NCI-H1436 treated with DMSO at 0.1 percent for 48 hours (cell line): ENCODE results near the gene KHDC4.
"Not testable (repeated sequence)": the region's sequence is repeated elsewhere in the genome, so short reads cannot be mapped to it uniquely, and the experiment has no call there.

Source experiments
- DNase-seq: peaks from one replicate; lab custom pipeline; 2025; lab: John Stamatoyannopoulos, UW

KHDC4 gene

GRCh38 chr1:155940993-155941844 lies 7.0 kb upstream of the KHDC4 start, which contains the start of gene RXFP4:
RXFP4 (plus strand) TSS chr1:155941638; CDS start chr1:155941710, 72 bp downstream.
- no peak for DNase-seq

GRCh38 chr1:155940482-155940992 lies 6.3 kb upstream of the KHDC4 start:
- no peak for DNase-seq

- peak; percentile 32 for DNase-seq
These were observed 4.0 kb upstream of the KHDC4 start for GRCh38 chr1:155938220-155938627.

- DNase-seq, result no peak
These were observed 850 bp upstream of the KHDC4 start for GRCh38 chr1:155934936-155935590.

GRCh38 chr1:155933591-155934096 lies 569 bp downstream of the KHDC4 start:
- DNase-seq, result no peak

GRCh38 chr1:155932487-155932886 lies 1.7 kb downstream of the KHDC4 start:
- DNase-seq, result no peak

- DNase-seq, result no peak
These were observed 2.1 kb downstream of the KHDC4 start for GRCh38 chr1:155932081-155932480.

- no peak for DNase-seq
These were observed 2.7 kb downstream of the KHDC4 start for GRCh38 chr1:155931332-155932038.

GRCh38 chr1:155930725-155931124 lies 3.5 kb downstream of the KHDC4 start:
- DNase-seq, result not testable (repeated sequence)

GRCh38 chr1:155929057-155929456 lies 5.2 kb downstream of the KHDC4 start:
- no peak for DNase-seq

GRCh38 chr1:155925506-155925905 lies 8.7 kb downstream of the KHDC4 start:
- no peak for DNase-seq

GRCh38 chr1:155920717-155921116 lies 13.5 kb downstream of the KHDC4 start:
- no peak for DNase-seq

- no peak for DNase-seq
These were observed 14.4 kb downstream of the KHDC4 start for GRCh38 chr1:155919801-155920200.

- DNase-seq, result no peak
These were observed 15.6 kb downstream of the KHDC4 start for GRCh38 chr1:155918660-155919059.

GRCh38 chr1:155913969-155914757 lies 20.1 kb downstream of the KHDC4 start:
- DNase-seq, result no peak

GRCh38 chr1:155912056-155912536 lies 22.1 kb downstream of the KHDC4 start:
- DNase-seq, result no peak

- DNase-seq, result no peak
These were observed 22.8 kb downstream of the KHDC4 start, which contains the start of gene RIT1 for GRCh38 chr1:155911156-155912055. RIT1 (minus strand) TSS chr1:155911349; CDS start chr1:155910761, 588 bp downstream.

- no peak for DNase-seq
These were observed 23.5 kb downstream of the KHDC4 start for GRCh38 chr1:155910621-155911121.

GRCh38 chr1:155909894-155910293 lies 24.3 kb downstream of the KHDC4 start:
- no peak for DNase-seq

GRCh38 chr1:155904261-155904660 lies 30.0 kb downstream of the KHDC4 start:
- no peak for DNase-seq
